Lung (tissue), 12 donors: ENCODE data around the gene RASGRF2. TPM values are rescaled to one million over a fixed set of nuclear protein-coding genes. Genes with fewer than 3 reads are reported as not detected.

Experiments
- ATAC-seq: fragments of 200-7000 bp; cut with Tn5 transposase; one replicate; pipeline ENCODE4 v1.9.1; 2020; ENCODE audit warnings: moderate number of reproducible peaks; ENCODE audit not compliant: insufficient read depth, low FRiP score
- DNase-seq, 3 donors: peaks; one replicate each; pipeline ENCODE4 v3.0.0-alpha.2; 2013 to 2017
- H3K27ac ChIP-seq, 2 donors: one replicate each; pipeline ENCODE4 v1.5.1; 2013; ENCODE audit warnings: mild to moderate bottlenecking in 2 of 2, moderate library complexity in 2 of 2, control low read depth in 1 of 2, inconsistent platforms in 1 of 2, low read depth in 1 of 2, low read length in 1 of 2
- H3K27me3 ChIP-seq, 3 donors: one replicate each; pipeline ENCODE4 v1.5.1; 2013; ENCODE audit warnings: low read length in 2 of 3; ENCODE audit not compliant: control insufficient read depth in 3 of 3, insufficient read depth in 3 of 3
- H3K36me3 ChIP-seq, 4 donors: one replicate each; pipeline ENCODE4 v1.5.1; 2013; ENCODE audit warnings: low read length in 4 of 4, mild to moderate bottlenecking in 1 of 4, moderate library complexity in 1 of 4; ENCODE audit not compliant: control insufficient read depth in 4 of 4, insufficient read depth in 4 of 4
- H3K4me1 ChIP-seq, 5 donors: one replicate each; pipeline ENCODE4 v1.5.1; 2013; ENCODE audit warnings: low read length in 5 of 5, mild to moderate bottlenecking in 2 of 5, moderate library complexity in 1 of 5; ENCODE audit not compliant: control insufficient read depth in 5 of 5, insufficient read depth in 5 of 5
- H3K4me3 ChIP-seq: one replicate; pipeline ENCODE4 v1.5.1; 2013; ENCODE audit warnings: mild to moderate bottlenecking, control low read depth, moderate library complexity
- H3K9ac ChIP-seq, 2 donors: one replicate each; pipeline ENCODE4 v1.5.1; 2013; ENCODE audit warnings: low read length in 2 of 2, control low read depth in 1 of 2; ENCODE audit not compliant: insufficient read depth in 1 of 2
- H3K9me3 ChIP-seq, 4 donors: one replicate each; pipeline ENCODE4 v1.5.1; 2013; ENCODE audit warnings: low read length in 3 of 4, mild to moderate bottlenecking in 1 of 4, moderate library complexity in 1 of 4; ENCODE audit not compliant: control insufficient read depth in 4 of 4, insufficient read depth in 3 of 4
- CTCF ChIP-seq: IDR thresholded peaks from 2 replicates; pipeline ENCODE4 v1.5.1; 2012; ENCODE audit warnings: mild to moderate bottlenecking; ENCODE audit errors: control extremely low read depth, extremely low read depth
- WGBS, 2 donors: extraction: QIAGEN DNeasy Blood & Tissue Kit; methylation state at CpG; one replicate each; pipeline ENCODE4 v1.1.7; 2013; 5-methylcytosine and 5-hydroxymethylcytosine counted together
- polyA plus RNA-seq, 2 donors: library from polyadenylated mRNA; stranded (reverse); fragments of 200-250 nt; gene quantifications; one replicate each; pipeline ENCODE4 v1.2.1, GENCODE V29; 2013
- total RNA-seq, 2 donors: library from RNA; depleted of rRNA in 1 of 2; stranded (reverse); fragments of >200 nt in 1 of 2; gene quantifications; one replicate each; pipeline ENCODE4 v1.2.1, GENCODE V29; 2014 to 2021
- donor health status: control.
- donor health status: control.
- donor health status: Bipolar disorder and iron deficiency.
- donor health status: healthy.
- donor health status: DM: yes; HTN: yes; CAD: no.

RASGRF2 gene
- total and polyA plus RNA-seq, 4 donors = 1.0 to 12.0 (median 2.7) TPM

GRCh38 chr5:81010336-81011169, 50.4 kb downstream of the RASGRF2 start:
- Histone ChIP-seq H3K9me3 (peaks cover 0 to 3% (median 0%) of the 10 kb centered on the region in 4 donors), H3K4me3 (no peak overlapping the region), H3K4me1 (peaks cover 0 to 20% (median 0%) of the 10 kb centered on the region in 5 donors), H3K27ac (no peak overlapping the region), H3K27me3 (no peaks in the 10 kb centered on the region), H3K36me3 (no peaks in the 10 kb centered on the region), H3K9ac (no peak overlapping the region)
- DNase-seq = peak; percentile 66 to 97 (median 96)
- no peak for ATAC-seq
- no peak for TF ChIP-seq CTCF
- WGBS, 2 donors = 79 to 83% methylated on average over 5 of the region's 5 CpGs

- H3K36me3 ChIP-seq = no peaks in the 10 kb centered on the region
- 73 to 77% methylated on average over 3 of the region's 3 CpGs for WGBS, 2 donors
- H3K4me3 ChIP-seq = no peak overlapping the region
- DNase-seq (no peak), ATAC-seq (no peak)
- peaks cover 0 to 3% (median 0%) of the 10 kb centered on the region in 4 donors for H3K9me3 ChIP-seq
- no peak overlapping the region for H3K9ac ChIP-seq
- TF ChIP-seq CTCF = no peak
- no peak overlapping the region for H3K27ac ChIP-seq
- H3K4me1 ChIP-seq = peaks cover 0 to 36% (median 0%) of the 10 kb centered on the region in 5 donors
- no peaks in the 10 kb centered on the region for H3K27me3 ChIP-seq
Observed at GRCh38 chr5:81014348-81014747, 54.2 kb downstream of the RASGRF2 start.

DNA sequence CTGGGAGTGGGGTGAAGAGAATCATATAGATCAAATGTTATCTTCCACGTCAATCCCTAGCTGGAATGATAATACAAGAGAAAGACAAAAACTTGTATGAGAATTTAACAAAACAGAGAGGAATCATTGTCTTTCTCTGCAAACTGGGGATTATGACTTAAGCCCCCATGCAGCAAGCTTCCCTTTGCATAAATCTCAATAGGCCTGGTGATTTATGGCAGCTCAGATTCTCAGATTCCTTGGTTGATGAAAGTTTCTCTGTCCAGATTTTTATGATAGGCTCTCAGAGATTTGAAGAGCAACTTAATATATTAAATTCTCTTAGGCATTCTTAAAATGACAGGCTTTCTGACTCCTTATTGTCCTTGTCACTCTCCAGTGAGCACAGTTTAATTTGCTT, 56.0 kb downstream of the RASGRF2 start:
- ATAC-seq (no peak), DNase-seq (no peak)
- peaks cover 0 to 23% (median 2%) of the 10 kb centered on the region in 5 donors for H3K4me1 ChIP-seq
- TF ChIP-seq CTCF = no peak
- 44 to 47% methylated on average over 1 of the region's 1 CpG for WGBS, 2 donors
- no peaks in the 10 kb centered on the region for H3K36me3 ChIP-seq
- H3K9ac ChIP-seq = no peak overlapping the region
- peaks cover 0 to 3% (median 0%) of the 10 kb centered on the region in 4 donors for H3K9me3 ChIP-seq
- H3K4me3 ChIP-seq = no peak overlapping the region
- no peaks in the 10 kb centered on the region for H3K27me3 ChIP-seq
- no peak overlapping the region for H3K27ac ChIP-seq
